IPS DF 6.9 (cell line): Measurements from ENCODE around the gene JAG1.

Experiments
- DNase-seq: peaks from one replicate; pipeline ENCODE4 v3.0.0-alpha.2; 2013; ENCODE audit warnings: low read depth, low spot score
- H3K27ac ChIP-seq: one replicate; pipeline ENCODE4 v1.5.1; 2013; ENCODE audit warnings: low read length, control low read depth
- H3K27me3 ChIP-seq: 2 replicates; pipeline ENCODE4 v1.6.1; 2013; ENCODE audit warnings: mild to moderate bottlenecking, low read length; ENCODE audit not compliant: control insufficient read depth, insufficient read depth
- H3K36me3 ChIP-seq: 2 replicates; pipeline ENCODE4 v1.6.1; 2013; ENCODE audit warnings: low read length; ENCODE audit not compliant: control insufficient read depth, insufficient read depth
- H3K4me1 ChIP-seq: 2 replicates; pipeline ENCODE4 v1.6.1; 2013; ENCODE audit warnings: low read length; ENCODE audit not compliant: control insufficient read depth, insufficient read depth
- H3K4me3 ChIP-seq: 2 replicates; pipeline ENCODE4 v1.5.1; 2013; ENCODE audit warnings: mild to moderate bottlenecking, low read length
- H3K9me3 ChIP-seq: 2 replicates; pipeline ENCODE4 v1.6.1; 2013; ENCODE audit warnings: low read length, inconsistent platforms; ENCODE audit not compliant: control insufficient read depth, insufficient read depth
- WGBS: extraction: QIAGEN DNeasy Blood & Tissue Kit; methylation state at CpG from one replicate; pipeline ENCODE4 v1.1.7; 2013; ENCODE audit warnings: mixed read lengths, missing lambda C conversion rate; ENCODE audit not compliant: insufficient read length, insufficient coverage; 5-methylcytosine and 5-hydroxymethylcytosine counted together

JAG1 gene

GRCh38 chr20:10673842-10674683 is at the start of gene JAG1:
Gene JAG1 (minus strand): TSS chr20:10673999. CDS start chr20:10673530, 469 bp downstream.
- H3K27me3 ChIP-seq = no peaks in the 10 kb centered on the region
- H3K9me3 ChIP-seq = no peaks in the 10 kb centered on the region
- WGBS = no CpG with 5 or more reads among the region's 84 CpGs
- no peak for DNase-seq
- H3K4me1 ChIP-seq = peaks cover 6% of the 10 kb centered on the region
- H3K4me3 ChIP-seq = peak within 1 kb of the TSS; percentile 76
- H3K36me3 ChIP-seq = no peaks in the 10 kb centered on the region
- H3K27ac ChIP-seq = no peak within 1 kb of the TSS

DNA sequence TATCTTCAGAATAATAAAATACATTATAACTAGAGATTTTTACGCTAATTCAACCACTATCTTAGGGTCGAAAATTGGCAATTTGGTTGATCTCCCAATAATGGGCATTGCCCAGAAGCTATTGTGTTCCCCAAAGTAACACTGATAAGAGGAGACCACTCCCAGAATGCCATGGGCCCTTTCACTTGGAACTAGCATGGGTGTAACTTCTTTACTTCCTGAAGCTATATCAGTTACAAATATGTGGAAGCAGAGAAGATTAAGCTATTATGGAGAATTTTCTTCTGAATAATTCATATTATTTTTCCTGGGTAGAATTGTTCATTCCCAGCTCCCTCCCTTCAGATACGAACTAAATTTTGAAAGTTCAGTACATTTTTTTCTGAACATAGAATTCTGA is 48.2 kb upstream of the JAG1 start:
- DNase-seq = no peak
- H3K4me1 ChIP-seq = no peaks in the 10 kb centered on the region
- no CpG with 5 or more reads among the region's 3 CpGs for WGBS
- no peaks in the 10 kb centered on the region for H3K9me3 ChIP-seq
- H3K27me3 ChIP-seq = no peaks in the 10 kb centered on the region
- no peaks in the 10 kb centered on the region for H3K36me3 ChIP-seq
- no peak overlapping the region for H3K27ac ChIP-seq
- H3K4me3 ChIP-seq = no peak overlapping the region

GRCh38 chr20:10721137-10721896 is 47.5 kb upstream of the JAG1 start:
- Histone ChIP-seq H3K4me1 (no peaks in the 10 kb centered on the region), H3K27me3 (no peaks in the 10 kb centered on the region), H3K9me3 (no peaks in the 10 kb centered on the region), H3K4me3 (no peak overlapping the region), H3K36me3 (no peaks in the 10 kb centered on the region), H3K27ac (no peak overlapping the region)
- WGBS = no CpG with 5 or more reads among the region's 9 CpGs
- DNase-seq = no peak

- WGBS = no CpG with 5 or more reads among the region's 2 CpGs
- no peak overlapping the region for H3K27ac ChIP-seq
- no peaks in the 10 kb centered on the region for H3K4me1 ChIP-seq
- no peaks in the 10 kb centered on the region for H3K9me3 ChIP-seq
- no peak overlapping the region for H3K4me3 ChIP-seq
- no peaks in the 10 kb centered on the region for H3K27me3 ChIP-seq
- no peaks in the 10 kb centered on the region for H3K36me3 ChIP-seq
- no peak for DNase-seq
These were observed 46.8 kb upstream of the JAG1 start for GRCh38 chr20:10720565-10720964.

GRCh38 chr20:10719740-10720385 is 46.1 kb upstream of the JAG1 start:
- H3K36me3 ChIP-seq = no peaks in the 10 kb centered on the region
- H3K27me3 ChIP-seq = no peaks in the 10 kb centered on the region
- H3K4me3 ChIP-seq = no peak overlapping the region
- no peak overlapping the region for H3K27ac ChIP-seq
- H3K9me3 ChIP-seq = no peaks in the 10 kb centered on the region
- H3K4me1 ChIP-seq = no peaks in the 10 kb centered on the region; the same call in 1 of the 2 replicates
- no peak for DNase-seq
- WGBS = no CpG with 5 or more reads among the region's 2 CpGs

GRCh38 chr20:10718661-10719060 is 44.9 kb upstream of the JAG1 start:
- no peak for DNase-seq
- Histone ChIP-seq H3K4me1 (no peaks in the 10 kb centered on the region; the same call in 1 of the 2 replicates), H3K27ac (no peak overlapping the region), H3K9me3 (no peaks in the 10 kb centered on the region), H3K4me3 (no peak overlapping the region), H3K27me3 (no peaks in the 10 kb centered on the region), H3K36me3 (no peaks in the 10 kb centered on the region)
- no CpG with 5 or more reads among the region's 3 CpGs for WGBS

GRCh38 chr20:10716855-10717254 is 43.1 kb upstream of the JAG1 start:
- DNase-seq = no peak
- Histone ChIP-seq H3K36me3 (no peaks in the 10 kb centered on the region), H3K27me3 (no peaks in the 10 kb centered on the region), H3K4me3 (no peak overlapping the region), H3K9me3 (no peaks in the 10 kb centered on the region), H3K4me1 (no peaks in the 10 kb centered on the region; the same call in 1 of the 2 replicates), H3K27ac (no peak overlapping the region)

DNA sequence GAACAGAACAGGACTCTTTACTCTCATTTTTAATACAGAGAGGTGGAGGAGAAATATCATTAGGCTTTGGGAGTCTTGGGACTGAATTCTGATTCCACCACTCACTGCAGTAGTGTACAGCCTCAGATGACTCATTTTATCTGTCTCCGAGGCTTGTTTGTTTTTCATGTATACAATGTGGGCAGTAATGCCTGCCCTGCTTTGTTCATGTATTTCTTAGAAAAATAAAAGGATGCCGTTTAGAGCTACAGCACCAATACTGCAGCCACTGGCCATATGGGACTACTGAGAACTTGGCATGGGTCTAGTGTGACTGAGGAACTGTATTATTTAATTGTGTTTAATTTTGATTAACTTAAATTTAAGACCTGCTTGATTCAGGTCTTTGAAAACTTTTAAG is 41.2 kb upstream of the JAG1 start:
- H3K4me3 ChIP-seq = no peak overlapping the region
- DNase-seq = no peak
- no CpG with 5 or more reads among the region's 2 CpGs for WGBS
- no peaks in the 10 kb centered on the region for H3K9me3 ChIP-seq
- no peaks in the 10 kb centered on the region; the same call in 1 of the 2 replicates for H3K4me1 ChIP-seq
- no peaks in the 10 kb centered on the region for H3K36me3 ChIP-seq
- H3K27ac ChIP-seq = no peak overlapping the region
- no peaks in the 10 kb centered on the region for H3K27me3 ChIP-seq

DNA sequence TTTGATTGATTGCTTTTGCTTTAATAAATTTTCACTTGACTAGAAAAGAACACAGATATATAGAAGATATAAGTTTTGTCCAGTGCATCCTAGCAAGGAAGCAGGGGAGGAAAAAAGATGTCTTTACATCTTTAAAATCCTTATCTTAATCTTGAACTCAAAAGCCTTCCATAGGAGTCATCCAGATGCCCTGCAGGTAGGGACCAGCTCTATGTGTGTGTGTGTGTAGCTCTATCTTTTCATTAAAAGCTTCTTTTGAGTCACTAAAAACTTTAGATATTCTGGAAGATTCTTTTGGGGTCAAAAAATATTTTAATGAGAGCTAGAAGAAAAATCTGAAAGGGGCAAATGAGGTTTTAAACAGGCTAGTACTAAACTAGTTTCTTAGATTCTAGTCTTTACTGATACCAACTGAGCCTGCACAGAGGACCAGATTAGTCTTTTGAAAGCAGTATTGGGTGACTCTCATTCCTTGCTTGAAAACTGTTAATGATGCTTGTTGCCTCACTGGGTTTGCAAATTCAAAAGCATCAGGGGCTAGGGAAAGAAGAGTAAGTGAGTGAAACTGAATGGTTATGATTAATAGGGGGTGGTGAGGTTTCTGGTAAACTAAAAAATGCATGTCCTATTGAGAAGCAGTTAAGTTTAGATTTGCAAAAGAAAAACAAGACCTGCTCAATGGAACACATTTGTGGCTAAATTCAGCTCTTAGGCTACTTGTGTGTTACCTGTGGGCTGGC is 40.6 kb upstream of the JAG1 start:
- no peak overlapping the region for H3K27ac ChIP-seq

DNA sequence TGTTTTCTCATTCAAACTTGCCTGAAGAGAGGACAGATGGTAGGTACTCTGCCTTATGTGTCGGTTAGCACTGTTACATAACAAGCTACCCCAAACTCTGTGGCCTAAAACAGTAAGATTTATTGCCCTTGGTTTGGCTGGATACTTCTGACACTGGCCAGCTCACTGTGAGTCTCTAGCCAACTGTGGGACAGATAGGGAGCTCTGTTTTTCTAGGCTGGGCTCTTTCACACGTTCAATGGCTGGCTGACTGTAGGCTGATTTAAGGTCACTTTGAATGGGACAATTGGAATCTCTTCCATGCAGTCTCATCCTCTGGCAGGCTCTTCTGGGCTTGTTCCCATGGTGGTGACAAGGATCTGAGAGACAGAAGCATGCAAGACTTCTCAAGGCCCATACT is 39.4 kb upstream of the JAG1 start:
- no peak overlapping the region for H3K27ac ChIP-seq
- WGBS = no CpG with 5 or more reads among the region's 2 CpGs

More for the DNA sequence above, 40.6 kb upstream of the JAG1 start:
- Histone ChIP-seq H3K27me3 (no peaks in the 10 kb centered on the region), H3K9me3 (no peaks in the 10 kb centered on the region), H3K4me1 (no peaks in the 10 kb centered on the region; the same call in 1 of the 2 replicates), H3K36me3 (no peaks in the 10 kb centered on the region), H3K4me3 (no peak overlapping the region)
- DNase-seq = no peak

More for the DNA sequence above, 39.4 kb upstream of the JAG1 start:
- H3K9me3 ChIP-seq = no peaks in the 10 kb centered on the region
- no peak overlapping the region for H3K4me3 ChIP-seq
- no peaks in the 10 kb centered on the region for H3K36me3 ChIP-seq
- no peaks in the 10 kb centered on the region; the same call in 1 of the 2 replicates for H3K4me1 ChIP-seq
- DNase-seq = no peak
- H3K27me3 ChIP-seq = no peaks in the 10 kb centered on the region
